Hepatocyte (in vitro differentiated cells): ENCODE measurements around the gene PAPPA2. TPM values are rescaled to one million over a fixed set of nuclear protein-coding genes. Genes with fewer than 3 reads are reported as not detected.
"Not testable (repeated sequence)": the region's sequence is repeated elsewhere in the genome, so short reads cannot be mapped to it uniquely, and the experiment has no call there.

ENCODE experiments used
- DNase-seq: peaks from one replicate; pipeline ENCODE4 v3.0.0-alpha.2; 2016; ENCODE audit warnings: low spot score
- H2AFZ ChIP-seq: fragments of 200-600 bp; sonication (generic); 2 replicates; pipeline ENCODE4 v1.6.0; 2016; ENCODE audit warnings: antibody characterized with exemption, mild to moderate bottlenecking
- H3K27ac ChIP-seq: fragments of 200-600 bp; sonication (generic); 2 replicates; pipeline ENCODE4 v1.5.1; 2016; ENCODE audit warnings: mild to moderate bottlenecking
- H3K27me3 ChIP-seq: fragments of 200-600 bp; sonication (generic); 2 replicates; pipeline ENCODE4 v1.6.1; 2016
- H3K36me3 ChIP-seq: fragments of 200-600 bp; sonication (generic); replicated peaks from 2 replicates; pipeline ENCODE4 v1.5.1; 2016; ENCODE audit warnings: low read depth; ENCODE audit not compliant: insufficient read depth
- H3K4me1 ChIP-seq: fragments of 200-600 bp; sonication (generic); 2 replicates; pipeline ENCODE4 v1.5.1; 2016; ENCODE audit warnings: mild to moderate bottlenecking, moderate library complexity; ENCODE audit not compliant: insufficient read depth
- H3K4me2 ChIP-seq: fragments of 200-600 bp; sonication (generic); 2 replicates; pipeline ENCODE4 v1.6.0; 2016
- H3K4me3 ChIP-seq: fragments of 200-600 bp; sonication (generic); 2 replicates; pipeline ENCODE4 v1.5.1; 2016; ENCODE audit warnings: mild to moderate bottlenecking
- H3K79me2 ChIP-seq: fragments of 200-600 bp; sonication (generic); 2 replicates; pipeline ENCODE4 v1.6.0; 2017; ENCODE audit warnings: mild to moderate bottlenecking
- H3K9me2 ChIP-seq: fragments of 200-600 bp; sonication (generic); replicated peaks from 2 replicates; pipeline ENCODE4 v1.6.0; 2017; ENCODE audit warnings: mild to moderate bottlenecking; ENCODE audit not compliant: insufficient read depth
- H3K9me3 ChIP-seq: fragments of 200-600 bp; sonication (generic); 2 replicates; pipeline ENCODE4 v1.5.1; 2016; ENCODE audit warnings: low read depth, mild to moderate bottlenecking
- H4K20me1 ChIP-seq: fragments of 200-600 bp; sonication (generic); 2 replicates; pipeline ENCODE4 v1.6.0; 2016; ENCODE audit warnings: mild to moderate bottlenecking; ENCODE audit not compliant: insufficient read depth, poor library complexity, severe bottlenecking
- EZH2 ChIP-seq: fragments of 200-600 bp; sonication (generic); IDR thresholded peaks from 2 replicates; pipeline ENCODE4 v1.6.1; 2016; ENCODE audit warnings: antibody characterized with exemption, mild to moderate bottlenecking, borderline replicate concordance
- EZH2phosphoT487 ChIP-seq: fragments of 200-600 bp; sonication (generic); IDR thresholded peaks from one replicate; pipeline ENCODE4 v1.6.1; 2018; ENCODE audit warnings: antibody characterized with exemption, mild to moderate bottlenecking, low read depth, moderate library complexity; ENCODE audit not compliant: unreplicated experiment, severe bottlenecking
- WGBS: methylation state at CpG from one replicate; pipeline ENCODE4 v1.1.6; 2016; ENCODE audit warnings: low lambda C conversion rate; ENCODE audit errors: missing lambda C conversion rate; 5-methylcytosine and 5-hydroxymethylcytosine counted together
- polyA plus RNA-seq: library from polyadenylated mRNA; unstranded; fragments of >200 nt; fragmentation: Nextera tagmentation; extraction: Ambion mirVana; gene quantifications from 2 replicates; pipeline ENCODE4 v1.2.1, GENCODE V29; 2016
- total RNA-seq: library from RNA; depleted of rRNA; stranded (reverse); fragments of >200 nt; gene quantifications from 2 replicates; pipeline ENCODE4 v1.2.3, GENCODE V29; 2014
- TF ChIP-seq, protein P1 (sequence below): fragments of 200-600 bp; sonication (generic); IDR thresholded peaks from 2 replicates; pipeline ENCODE4 v1.5.1; 2016; ENCODE audit warnings: antibody characterized with exemption, mild to moderate bottlenecking; ENCODE audit not compliant: poor library complexity

The PAPPA2 gene
- total and polyA plus RNA-seq, 2 experiments from 2014 or later: 1.9 to 2.6 TPM

DNA sequence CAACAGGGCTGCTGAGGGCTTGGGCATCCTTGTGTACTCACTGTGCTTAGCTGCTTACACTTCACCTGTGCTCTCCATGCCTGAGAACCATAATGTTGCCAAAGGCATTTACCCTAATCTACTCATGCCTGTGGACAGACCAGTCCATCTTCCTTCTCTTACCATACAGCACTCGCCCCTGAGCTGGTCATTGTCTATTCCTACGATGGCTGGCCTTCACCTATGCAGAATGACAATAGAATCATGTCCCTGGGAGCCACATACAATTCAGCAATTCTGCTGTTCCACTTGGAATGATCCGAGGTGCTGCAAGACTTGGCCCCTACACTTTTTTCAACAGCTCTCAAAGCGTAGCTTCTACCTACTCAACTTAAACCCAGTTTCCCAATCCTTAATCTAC is 96.5 kb downstream of the PAPPA2 start:
- no peak overlapping the region for H3K4me3 ChIP-seq
- no peaks in the 10 kb centered on the region for H3K4me1 ChIP-seq
- 26% methylated on average over 4 of the region's 4 CpGs for WGBS
- H3K79me2 ChIP-seq: no peaks in the 10 kb centered on the region
- TF ChIP-seq, protein P1, sequence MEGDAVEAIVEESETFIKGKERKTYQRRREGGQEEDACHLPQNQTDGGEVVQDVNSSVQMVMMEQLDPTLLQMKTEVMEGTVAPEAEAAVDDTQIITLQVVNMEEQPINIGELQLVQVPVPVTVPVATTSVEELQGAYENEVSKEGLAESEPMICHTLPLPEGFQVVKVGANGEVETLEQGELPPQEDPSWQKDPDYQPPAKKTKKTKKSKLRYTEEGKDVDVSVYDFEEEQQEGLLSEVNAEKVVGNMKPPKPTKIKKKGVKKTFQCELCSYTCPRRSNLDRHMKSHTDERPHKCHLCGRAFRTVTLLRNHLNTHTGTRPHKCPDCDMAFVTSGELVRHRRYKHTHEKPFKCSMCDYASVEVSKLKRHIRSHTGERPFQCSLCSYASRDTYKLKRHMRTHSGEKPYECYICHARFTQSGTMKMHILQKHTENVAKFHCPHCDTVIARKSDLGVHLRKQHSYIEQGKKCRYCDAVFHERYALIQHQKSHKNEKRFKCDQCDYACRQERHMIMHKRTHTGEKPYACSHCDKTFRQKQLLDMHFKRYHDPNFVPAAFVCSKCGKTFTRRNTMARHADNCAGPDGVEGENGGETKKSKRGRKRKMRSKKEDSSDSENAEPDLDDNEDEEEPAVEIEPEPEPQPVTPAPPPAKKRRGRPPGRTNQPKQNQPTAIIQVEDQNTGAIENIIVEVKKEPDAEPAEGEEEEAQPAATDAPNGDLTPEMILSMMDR: no peak
- TF ChIP-seq EZH2: no peak
- H3K27ac ChIP-seq: no peak overlapping the region
- no peaks in the 10 kb centered on the region for H3K9me2 ChIP-seq
- no peak overlapping the region for H3K4me2 ChIP-seq
- no peak overlapping the region for H2AFZ ChIP-seq
- no peaks in the 10 kb centered on the region for H3K36me3 ChIP-seq
- H4K20me1 ChIP-seq: no peaks in the 10 kb centered on the region
- no peaks in the 10 kb centered on the region for H3K9me3 ChIP-seq
- DNase-seq: no peak
- peaks cover 19% of the 10 kb centered on the region for H3K27me3 ChIP-seq

DNA sequence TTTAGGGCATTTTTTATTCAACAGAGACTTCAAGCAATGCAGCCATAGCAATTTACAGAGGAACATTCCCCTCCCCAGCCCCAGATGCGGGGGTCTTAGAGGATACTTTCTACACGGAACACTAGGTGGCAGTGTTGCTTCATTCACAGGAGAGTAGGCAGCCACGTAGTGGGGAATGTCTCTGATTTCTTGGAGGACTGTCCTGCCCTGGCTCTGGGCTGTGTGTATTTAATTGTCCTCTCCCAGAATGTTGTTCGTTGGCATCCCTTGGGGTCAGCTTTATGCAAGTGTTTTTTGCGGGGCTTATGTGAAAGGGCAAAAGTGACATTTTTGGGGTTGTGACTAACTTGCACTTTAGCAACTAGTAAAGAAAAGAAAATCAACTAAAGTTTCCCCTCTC is 96.9 kb downstream of the PAPPA2 start:
- WGBS: 2% methylated on average over 5 of the region's 5 CpGs
- peak; percentile 86 for DNase-seq
- no peaks in the 10 kb centered on the region for H3K79me2 ChIP-seq
- no peak overlapping the region for H3K4me2 ChIP-seq
- no peaks in the 10 kb centered on the region for H3K4me1 ChIP-seq
- H3K4me3 ChIP-seq: no peak overlapping the region
- H3K27me3 ChIP-seq: peaks cover 17% of the 10 kb centered on the region
- no peaks in the 10 kb centered on the region for H3K9me3 ChIP-seq
- no peak overlapping the region for H3K27ac ChIP-seq
- H4K20me1 ChIP-seq: no peaks in the 10 kb centered on the region
- H3K9me2 ChIP-seq: no peaks in the 10 kb centered on the region
- H3K36me3 ChIP-seq: no peaks in the 10 kb centered on the region
- TF ChIP-seq, protein P1: peak; percentile 99
- TF ChIP-seq EZH2phosphoT487 (no peak), EZH2 (no peak)
- no peak overlapping the region for H2AFZ ChIP-seq

DNA sequence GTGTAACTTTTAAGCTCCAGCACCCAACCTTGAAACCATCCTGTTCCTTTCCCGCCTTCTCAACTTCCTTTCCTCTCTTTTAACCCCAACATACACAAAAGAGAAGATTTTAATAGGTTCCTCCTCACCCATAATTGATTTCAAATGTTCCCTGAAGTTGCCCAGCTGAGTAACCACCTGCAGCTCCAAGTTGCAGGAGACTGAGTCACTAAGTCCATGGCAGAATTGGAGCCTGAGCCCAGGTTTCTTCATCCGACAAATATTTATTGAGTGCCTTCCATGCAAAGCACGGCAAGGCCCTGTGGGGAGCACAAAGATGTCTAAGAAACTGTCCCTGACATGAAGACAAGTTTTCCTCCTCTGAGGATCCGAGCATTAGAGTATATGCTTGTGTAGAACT is 97.7 kb downstream of the PAPPA2 start:
- H3K4me2 ChIP-seq: no peak overlapping the region
- H4K20me1 ChIP-seq: no peaks in the 10 kb centered on the region
- no peaks in the 10 kb centered on the region for H3K4me1 ChIP-seq
- H3K4me3 ChIP-seq: no peak overlapping the region
- TF ChIP-seq EZH2 (no peak), EZH2phosphoT487 (no peak)
- TF ChIP-seq, protein P1: no peak
- no peak overlapping the region for H2AFZ ChIP-seq
- no peaks in the 10 kb centered on the region for H3K79me2 ChIP-seq
- H3K27ac ChIP-seq: no peak overlapping the region
- DNase-seq: no peak
- H3K9me2 ChIP-seq: no peaks in the 10 kb centered on the region
- H3K27me3 ChIP-seq: peaks cover 14% of the 10 kb centered on the region
- H3K36me3 ChIP-seq: no peaks in the 10 kb centered on the region
- H3K9me3 ChIP-seq: no peaks in the 10 kb centered on the region
- WGBS: 90% methylated on average over 4 of the region's 4 CpGs

DNA sequence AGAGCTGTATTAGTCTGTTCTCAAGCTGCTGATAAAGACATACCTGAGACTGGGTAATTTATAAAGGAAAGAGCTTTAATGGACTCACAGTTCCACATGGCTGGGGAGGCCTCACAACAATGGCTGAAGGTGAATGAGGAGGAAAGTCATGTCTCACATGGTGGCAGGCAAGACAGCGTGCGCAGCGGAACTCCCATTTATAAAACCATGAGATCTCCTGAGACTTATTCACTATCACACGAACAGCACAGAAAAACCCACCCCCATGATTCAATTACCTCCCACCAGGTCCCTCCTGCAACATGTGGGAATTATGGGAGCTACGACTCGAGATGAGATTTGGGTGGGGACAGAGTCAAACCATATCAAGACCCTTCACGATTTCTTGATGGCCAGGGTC is 98.8 kb downstream of the PAPPA2 start:
- peaks cover 11% of the 10 kb centered on the region for H3K27me3 ChIP-seq
- H3K9me2 ChIP-seq, H3K36me3 ChIP-seq, H3K27ac ChIP-seq, H2AFZ ChIP-seq, H3K79me2 ChIP-seq, H3K4me2 ChIP-seq, H4K20me1 ChIP-seq, H3K4me3 ChIP-seq, H3K9me3 ChIP-seq, H3K4me1 ChIP-seq, DNase-seq: not testable (repeated sequence)
- WGBS: 92% methylated on average over 7 of the region's 7 CpGs
